Fibroblast of skin of right biceps (primary cell): ENCODE measurements around the gene ASTN2.

Experiments
- DNase-seq: peaks from one replicate; pipeline ENCODE4 v3.0.0-alpha.2; 2013

Gene ASTN2

DNA sequence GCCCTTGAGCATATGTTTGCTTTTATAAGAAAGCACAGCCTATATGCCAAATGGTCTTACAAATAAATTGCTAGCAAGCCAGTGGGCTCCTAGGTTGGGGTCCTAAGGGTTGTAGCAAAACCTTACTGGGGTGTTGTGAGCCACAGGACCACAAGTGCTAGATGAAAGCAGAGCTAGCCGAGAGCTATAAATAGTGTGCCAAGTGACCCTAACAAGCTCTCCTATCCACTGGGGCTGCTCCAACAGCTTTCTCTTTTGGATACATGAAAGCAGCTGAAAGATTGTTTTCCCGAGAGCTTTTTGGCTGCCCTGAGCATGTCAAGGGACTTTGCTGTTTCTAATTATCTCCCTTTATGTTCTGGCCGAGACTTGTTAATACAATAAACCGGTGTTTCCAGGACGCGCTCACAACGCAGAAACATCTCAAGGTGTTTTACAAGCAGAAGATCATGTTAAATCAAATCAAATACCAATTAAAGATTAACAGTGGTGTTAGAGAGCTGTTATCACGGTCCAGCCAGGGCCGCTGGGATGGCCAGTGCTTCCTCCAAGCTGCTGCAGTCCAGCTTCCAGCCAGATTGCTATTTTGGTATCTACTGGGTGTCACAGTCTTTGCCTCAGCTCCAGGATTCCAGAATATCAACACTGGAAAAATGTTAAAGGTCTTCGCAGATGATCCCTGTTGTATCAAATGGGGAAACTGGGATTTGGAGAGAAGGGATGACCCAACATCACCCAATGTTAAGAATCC is 351.0 kb downstream of the ASTN2 start:
- DNase-seq: no peak

DNA sequence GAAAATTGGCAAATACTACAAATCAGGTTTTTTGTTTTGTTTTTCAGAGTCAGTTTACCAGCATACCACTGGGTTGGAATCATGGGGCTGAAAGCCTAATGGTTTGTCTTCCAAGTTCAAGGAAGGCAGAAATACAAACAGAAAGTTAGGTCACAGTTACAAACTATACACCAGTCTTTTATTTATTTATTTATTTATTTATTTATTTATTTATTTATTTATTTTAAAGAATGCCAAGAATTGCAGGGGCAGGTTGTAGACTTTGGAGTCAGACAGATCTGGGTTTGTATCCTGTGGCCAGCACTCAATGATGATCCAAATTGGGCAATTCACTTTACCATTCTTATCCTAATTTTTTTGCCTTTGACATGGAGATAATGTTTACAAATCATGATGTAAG is 353.9 kb downstream of the ASTN2 start:
- no peak for DNase-seq

GRCh38 chr9:117050007-117050406 is 364.9 kb downstream of the ASTN2 start:
- no peak for DNase-seq

DNA sequence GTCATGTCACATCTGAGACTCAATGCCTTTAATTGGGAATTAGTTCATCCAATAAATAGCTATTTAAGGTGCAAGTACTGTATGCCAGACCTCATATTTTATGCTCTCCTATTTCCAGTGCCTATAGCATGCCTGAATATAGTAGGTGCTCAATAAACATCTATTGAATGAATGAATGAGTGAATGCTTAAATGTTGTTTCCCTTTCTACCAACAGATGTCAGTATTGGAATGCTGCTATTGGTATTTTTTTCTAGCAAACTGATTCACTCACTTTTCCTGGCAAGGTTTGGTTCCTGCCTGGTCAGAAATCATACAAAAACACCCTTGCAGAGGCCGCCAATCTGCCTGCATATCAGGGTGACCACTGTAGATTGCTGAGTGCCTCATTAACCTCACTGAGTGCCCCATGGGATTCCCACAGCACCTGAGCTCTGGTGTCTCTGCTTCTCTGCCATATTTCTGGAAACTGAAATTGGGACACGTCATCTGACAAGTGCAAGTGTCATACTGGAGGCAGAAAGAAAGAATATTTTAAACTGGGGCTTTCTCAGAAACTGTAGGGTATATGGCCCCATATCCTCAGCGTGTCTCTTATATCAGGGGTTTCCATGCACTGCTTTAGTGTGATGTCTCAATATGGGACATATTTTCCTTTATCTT is 368.1 kb downstream of the ASTN2 start:
- DNase-seq: peak; percentile 3

GRCh38 chr9:117044241-117044640 is 370.6 kb downstream of the ASTN2 start:
- DNase-seq: no peak

GRCh38 chr9:117043159-117043558 is 371.7 kb downstream of the ASTN2 start:
- no peak for DNase-seq

DNA sequence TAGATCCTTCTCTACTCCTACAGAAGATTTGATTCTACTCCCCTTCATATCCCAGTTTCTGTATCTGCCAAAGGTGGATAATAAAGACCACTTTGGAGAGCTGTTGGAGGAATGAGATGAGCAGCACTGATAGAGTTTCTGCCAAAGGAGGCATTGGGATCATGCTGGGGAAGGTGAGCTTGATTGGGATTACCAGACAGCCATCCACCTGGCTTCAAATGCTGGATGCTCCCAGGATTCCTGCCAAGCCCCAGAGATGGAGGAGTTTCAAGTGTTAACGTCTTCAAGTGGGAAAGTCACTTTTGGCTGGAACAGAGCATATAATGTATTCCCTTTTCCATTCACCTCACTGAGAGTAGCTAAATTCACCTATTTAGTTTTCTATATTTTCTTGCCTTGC is 379.3 kb downstream of the ASTN2 start:
- DNase-seq: no peak

GRCh38 chr9:117034866-117035265 is 380.0 kb downstream of the ASTN2 start:
- peak; percentile 28 for DNase-seq

DNA sequence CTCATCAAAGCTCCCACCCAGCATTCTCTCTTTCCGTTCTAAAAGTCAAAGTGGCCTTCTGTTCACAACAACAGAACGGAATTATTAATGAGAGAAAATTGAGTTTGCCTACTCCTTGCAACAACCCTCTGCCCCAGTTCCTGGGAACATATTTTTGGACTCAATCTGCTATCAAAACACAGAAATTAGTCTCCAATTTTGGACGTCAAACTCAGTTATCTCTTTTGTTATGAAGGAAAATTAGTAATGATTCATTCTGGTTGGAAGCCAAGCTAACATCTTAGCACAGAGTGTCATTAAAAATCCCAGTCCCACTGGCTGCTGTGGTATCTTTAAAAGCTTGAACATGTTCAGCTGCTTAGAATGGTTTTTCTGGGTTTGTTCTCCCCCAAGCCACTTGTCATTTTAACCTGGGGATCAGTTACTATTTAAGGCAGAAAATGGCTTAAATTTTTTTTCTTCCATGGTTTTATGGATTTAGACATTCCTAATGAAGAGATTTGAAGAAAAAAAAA is 384.5 kb downstream of the ASTN2 start:
- DNase-seq: no peak

DNA sequence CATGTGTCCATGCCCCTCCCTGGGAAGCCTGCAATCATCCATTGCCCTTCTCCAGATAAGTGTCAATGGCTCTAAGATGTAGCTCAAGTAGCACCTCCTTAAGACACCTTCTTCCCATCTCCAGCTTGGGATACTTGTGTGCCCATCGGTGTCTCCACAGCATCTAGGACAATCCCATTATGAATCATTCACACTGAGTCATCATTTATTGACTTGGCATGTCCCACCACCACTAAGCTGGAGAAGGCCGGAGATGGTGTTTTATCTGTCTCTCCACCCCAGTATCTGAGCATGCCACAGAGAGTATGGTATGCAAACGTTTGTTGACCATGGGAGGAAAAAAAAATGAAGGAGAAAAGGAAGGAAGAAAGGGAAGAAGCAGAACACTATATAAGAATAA is 385.5 kb downstream of the ASTN2 start:
- DNase-seq: no peak

- no peak for DNase-seq
Observed at GRCh38 chr9:117028103-117028858, 386.6 kb downstream of the ASTN2 start.

DNA sequence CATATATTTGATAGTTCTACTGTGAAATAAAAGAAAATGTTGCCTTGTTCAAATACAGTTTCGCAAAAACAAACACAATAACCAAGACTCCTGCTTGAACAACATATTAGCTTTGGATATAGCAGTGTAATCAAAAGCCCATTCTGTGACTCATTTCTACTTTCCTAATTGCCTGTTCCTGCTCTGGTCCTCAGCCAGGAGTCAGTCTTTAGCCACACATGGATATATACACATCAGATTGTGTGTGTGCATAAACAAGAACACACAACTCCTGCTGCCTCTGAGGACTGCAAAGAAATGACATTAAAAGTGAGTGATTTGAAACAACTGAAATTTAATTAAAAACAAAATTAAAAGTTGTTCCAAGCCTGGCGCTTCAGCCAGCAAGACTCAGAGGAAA is 393.0 kb downstream of the ASTN2 start:
- DNase-seq: no peak

GRCh38 chr9:117018966-117019617 is 395.8 kb downstream of the ASTN2 start:
- DNase-seq: no peak

- no peak for DNase-seq
Observed at GRCh38 chr9:117017414-117017985, 397.4 kb downstream of the ASTN2 start.

DNA sequence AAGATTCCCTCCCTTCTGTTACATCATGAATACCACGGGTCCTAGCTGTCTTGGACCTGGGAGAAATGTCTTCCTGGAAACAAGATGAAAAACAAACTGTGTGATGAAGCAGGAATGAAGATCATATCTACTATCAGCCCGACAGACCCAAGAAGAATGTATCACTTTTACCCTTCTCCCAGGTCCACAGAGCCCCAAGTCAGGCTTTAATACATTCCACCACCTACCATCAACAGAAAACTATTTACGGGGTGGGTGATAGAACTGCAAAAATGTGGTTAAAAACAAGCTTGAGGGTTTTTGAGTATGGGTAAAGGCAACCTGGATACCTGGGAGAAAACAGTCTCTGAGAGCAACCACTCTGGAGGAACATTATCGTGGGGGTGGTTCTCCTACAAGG is 400.8 kb downstream of the ASTN2 start:
- DNase-seq: no peak

DNA sequence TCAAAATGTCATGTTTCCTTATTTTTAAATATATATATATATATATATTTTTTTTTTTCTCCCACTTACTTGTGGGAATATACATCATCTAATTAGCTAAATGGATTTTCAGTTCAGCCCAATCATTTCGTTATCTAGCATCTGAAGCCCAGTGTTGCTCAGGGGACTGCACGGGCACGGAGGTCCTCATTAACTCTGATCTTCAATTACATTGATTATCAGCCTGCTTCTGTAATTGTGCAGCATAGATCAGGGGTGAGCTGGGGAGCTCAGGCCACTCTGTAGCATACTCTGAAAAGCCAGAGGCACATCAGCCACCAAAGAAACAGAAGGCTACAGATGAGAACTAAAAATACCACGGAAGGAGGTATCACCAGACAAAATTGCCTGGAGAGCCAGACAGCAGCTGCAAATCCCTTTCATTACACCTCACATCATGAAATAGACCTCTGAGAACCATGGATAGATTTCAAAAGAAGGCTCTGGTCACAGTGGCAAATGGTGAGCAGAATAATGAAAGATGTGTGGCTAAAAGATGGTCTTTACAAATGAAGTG is 401.3 kb downstream of the ASTN2 start:
- DNase-seq: no peak

DNA sequence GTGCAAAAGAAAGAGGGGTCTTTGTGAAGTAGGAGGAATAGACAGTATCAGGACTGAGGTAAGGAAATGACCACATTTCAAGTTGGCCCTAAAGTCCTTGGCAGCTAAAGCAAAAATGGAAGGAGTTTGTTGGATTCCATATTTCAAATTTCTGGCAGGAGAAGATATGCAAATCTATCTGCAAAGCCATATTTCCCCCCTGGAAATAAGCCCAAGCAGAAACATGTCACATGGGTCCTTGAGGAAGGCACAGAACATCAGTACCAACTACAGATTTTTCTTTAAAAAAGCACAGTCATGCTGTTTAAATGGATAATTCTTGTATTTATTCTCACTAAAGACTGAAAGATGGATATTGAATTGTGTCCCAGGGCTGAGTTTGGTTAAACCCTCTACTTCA is 404.8 kb downstream of the ASTN2 start:
- no peak for DNase-seq

GRCh38 chr9:117008876-117009275 is 406.0 kb downstream of the ASTN2 start:
- DNase-seq: no peak

DNA sequence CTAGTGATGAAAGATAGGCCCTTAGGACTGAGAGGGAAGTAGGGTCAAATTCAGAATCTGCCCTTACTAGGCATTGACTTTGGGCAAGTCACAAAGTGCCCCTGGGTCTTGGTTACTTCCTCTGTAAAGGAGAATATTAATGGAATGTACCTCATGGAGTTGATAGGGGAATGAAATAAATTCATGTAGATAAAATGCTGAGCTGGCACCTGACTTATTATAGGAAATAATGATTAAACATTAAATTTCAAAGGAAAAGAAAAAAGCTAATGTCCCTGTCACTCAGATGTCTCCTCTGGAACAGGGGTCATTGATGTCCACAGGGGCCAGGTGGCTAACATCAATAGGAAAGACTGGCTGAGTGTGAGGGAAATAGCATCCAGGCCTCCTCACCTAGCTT is 406.4 kb downstream of the ASTN2 start:
- DNase-seq: no peak

DNA sequence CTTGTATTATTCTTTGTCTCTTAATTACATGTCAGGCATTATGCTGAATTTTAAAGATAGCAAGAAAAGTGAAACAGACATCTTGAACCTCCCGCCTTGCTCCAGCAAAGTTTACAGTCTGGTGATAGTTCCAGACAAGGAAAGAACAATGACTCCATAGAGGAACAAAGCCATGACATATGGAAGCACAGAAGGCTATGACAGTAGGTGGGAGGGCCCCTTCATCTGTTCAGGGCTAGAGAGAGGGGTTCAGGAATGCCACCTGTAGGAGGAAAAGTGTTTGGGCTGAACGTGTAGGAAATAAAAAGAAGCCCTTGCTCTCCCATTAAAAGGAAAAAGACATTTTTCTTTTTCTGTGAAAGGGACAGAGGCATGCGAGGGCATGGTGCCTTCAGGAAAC is 412.2 kb downstream of the ASTN2 start:
- DNase-seq: no peak

DNA sequence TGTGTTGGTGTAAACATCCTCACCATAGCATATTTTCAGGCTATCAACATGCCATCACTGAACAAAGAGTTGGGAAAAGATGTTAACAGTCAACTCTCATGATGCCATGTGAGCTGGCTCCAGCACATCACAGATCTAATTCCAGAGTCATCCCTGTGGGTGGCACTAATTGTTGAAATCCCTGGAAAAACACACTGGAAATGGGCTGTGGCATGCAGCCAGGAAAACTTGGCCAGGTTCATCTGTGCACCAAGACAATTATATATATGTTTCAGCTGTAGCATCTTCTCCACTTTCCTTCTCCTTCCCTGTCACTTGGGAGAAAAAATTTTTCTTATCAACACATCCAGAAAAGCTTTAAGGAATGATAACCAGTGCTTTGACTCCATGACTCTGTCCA is 414.0 kb downstream of the ASTN2 start:
- no peak for DNase-seq

DNA sequence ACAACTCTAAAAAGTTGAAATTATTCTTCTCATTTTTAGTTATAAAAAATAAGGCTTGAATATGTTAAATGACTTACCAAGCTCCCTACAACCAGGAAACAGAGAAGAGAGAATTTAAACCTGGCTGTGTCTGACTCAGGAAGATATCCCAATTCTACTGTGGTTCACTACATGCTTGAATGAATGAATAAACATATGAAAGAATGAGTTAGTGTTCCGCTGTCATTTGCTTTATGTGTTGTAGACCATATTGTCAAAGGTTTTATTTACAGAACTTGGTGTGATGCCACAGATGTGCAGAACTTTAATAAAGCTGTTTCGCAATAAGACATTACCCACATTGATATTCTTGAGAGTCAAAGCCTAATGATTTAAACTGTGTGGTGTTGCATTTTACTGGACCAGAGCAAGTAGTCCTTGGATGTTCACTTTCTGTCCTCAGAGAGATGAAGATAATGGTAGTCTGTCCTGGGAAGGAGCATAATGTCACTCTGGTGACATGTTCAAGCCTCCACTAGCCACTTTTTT is 414.6 kb downstream of the ASTN2 start:
- no peak for DNase-seq
